ENCODE data around the gene HNF4A.

Gene HNF4A

DNA sequence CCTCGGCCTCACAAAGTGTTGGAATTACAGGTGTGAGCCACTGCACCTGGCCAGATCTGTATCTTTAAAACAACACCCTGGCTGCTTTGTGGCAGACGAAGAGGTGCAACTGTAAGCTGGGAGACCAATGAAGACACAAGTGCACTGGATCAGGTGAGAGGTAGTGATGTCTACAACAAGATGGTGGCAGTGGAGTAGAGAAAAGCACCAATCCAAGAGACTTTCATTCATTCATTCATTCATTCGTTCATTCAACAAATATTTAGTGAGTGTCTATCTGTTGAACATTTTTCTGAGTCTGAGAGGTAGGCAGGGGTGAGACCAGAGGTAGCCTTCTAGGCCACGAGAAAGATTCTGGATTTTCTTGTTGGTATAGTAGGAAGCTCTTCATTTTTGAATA is 83.3 kb downstream of the HNF4A start:
- Mint-ChIP-seq H3K4me3 (no peak overlapping the region), H3K27me3 (ENCODE audit: low read depth) (peaks cover 16% of the 10 kb centered on the region), H3K9me3 (no peaks in the 10 kb centered on the region), H3K36me3 (ENCODE audit: low read depth) (no peaks in the 10 kb centered on the region), H3K27ac (no peak overlapping the region), H3K4me1 (no peaks in the 10 kb centered on the region)
- TF ChIP-seq, protein P1, sequence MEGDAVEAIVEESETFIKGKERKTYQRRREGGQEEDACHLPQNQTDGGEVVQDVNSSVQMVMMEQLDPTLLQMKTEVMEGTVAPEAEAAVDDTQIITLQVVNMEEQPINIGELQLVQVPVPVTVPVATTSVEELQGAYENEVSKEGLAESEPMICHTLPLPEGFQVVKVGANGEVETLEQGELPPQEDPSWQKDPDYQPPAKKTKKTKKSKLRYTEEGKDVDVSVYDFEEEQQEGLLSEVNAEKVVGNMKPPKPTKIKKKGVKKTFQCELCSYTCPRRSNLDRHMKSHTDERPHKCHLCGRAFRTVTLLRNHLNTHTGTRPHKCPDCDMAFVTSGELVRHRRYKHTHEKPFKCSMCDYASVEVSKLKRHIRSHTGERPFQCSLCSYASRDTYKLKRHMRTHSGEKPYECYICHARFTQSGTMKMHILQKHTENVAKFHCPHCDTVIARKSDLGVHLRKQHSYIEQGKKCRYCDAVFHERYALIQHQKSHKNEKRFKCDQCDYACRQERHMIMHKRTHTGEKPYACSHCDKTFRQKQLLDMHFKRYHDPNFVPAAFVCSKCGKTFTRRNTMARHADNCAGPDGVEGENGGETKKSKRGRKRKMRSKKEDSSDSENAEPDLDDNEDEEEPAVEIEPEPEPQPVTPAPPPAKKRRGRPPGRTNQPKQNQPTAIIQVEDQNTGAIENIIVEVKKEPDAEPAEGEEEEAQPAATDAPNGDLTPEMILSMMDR (IDR thresholded peaks at IDR 0.05; ENCODE audit: unreplicated experiment in 3 of 3), result no peak

DNA sequence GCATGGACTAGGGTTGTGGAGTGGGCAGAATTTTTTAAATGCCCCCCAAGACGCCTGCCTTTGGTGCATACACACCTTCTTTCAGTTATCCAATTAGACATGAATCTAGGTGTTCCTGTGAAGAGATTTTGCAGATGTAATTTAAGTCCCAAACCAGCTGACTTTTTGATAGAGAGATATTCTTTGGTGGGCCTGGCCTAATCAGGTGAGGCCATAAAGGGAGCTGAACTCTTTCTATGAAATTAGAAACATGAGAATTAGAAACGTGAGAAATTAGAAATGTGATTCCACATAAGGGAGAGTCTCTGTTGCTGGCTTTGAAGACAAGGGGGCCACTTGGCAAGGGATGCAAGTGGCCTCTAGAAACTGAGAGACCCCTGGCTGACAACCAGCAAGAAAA is 83.8 kb downstream of the HNF4A start:
- H3K27ac Mint-ChIP-seq, result no peak overlapping the region
- H3K36me3 Mint-ChIP-seq (ENCODE audit: low read depth), result no peaks in the 10 kb centered on the region
- TF ChIP-seq, protein P1 (IDR thresholded peaks at IDR 0.05; ENCODE audit: unreplicated experiment in 3 of 3), result no peak
- H3K4me3 Mint-ChIP-seq, result no peak overlapping the region
- H3K27me3 Mint-ChIP-seq (ENCODE audit: low read depth), result peaks cover 16% of the 10 kb centered on the region
- H3K4me1 Mint-ChIP-seq, result no peaks in the 10 kb centered on the region
- no peaks in the 10 kb centered on the region for H3K9me3 Mint-ChIP-seq

DNA sequence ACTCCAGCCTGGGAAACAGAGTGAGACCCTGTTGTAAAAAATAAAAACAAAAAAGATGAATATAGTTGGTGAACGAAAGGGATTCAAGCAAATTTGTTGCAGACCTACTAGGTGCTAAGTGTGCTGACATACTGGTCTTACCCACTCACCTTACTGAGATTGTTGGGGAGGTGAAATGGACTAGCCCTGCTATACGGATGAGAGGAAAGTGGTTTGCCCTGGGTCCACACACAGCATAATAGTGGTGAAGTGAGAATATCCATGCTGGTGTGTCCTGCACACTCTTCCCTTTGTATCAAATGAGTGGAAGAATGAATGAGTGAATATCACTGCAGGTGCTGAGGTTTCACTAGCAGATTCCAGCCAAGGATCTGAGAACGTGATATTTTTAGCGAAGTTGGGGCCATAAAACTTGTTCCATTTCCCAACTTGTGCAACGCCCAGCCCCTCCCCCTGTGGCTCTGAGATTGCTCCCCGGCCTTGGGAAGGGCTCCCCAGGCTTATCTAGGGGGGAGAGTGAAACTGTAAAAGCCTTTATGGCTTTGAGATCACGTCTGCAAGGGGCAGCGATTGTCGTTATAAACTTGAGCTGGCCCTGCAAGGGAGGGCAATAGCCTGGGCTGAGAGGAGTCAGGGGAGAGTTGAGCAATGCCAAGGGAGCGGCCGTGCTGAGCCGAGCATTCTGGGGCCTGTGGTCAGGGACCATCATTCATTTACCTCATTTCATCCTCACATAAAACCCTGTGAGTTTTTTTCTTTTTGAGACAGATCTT is 87.0 kb downstream of the HNF4A start:
- peaks cover 16% of the 10 kb centered on the region for H3K27me3 Mint-ChIP-seq (ENCODE audit: low read depth)
- no peaks in the 10 kb centered on the region for H3K9me3 Mint-ChIP-seq
- H3K4me1 Mint-ChIP-seq, result no peaks in the 10 kb centered on the region
- TF ChIP-seq, protein P1 (IDR thresholded peaks at IDR 0.05; ENCODE audit: unreplicated experiment in 3 of 3), result no peak
- H3K36me3 Mint-ChIP-seq (ENCODE audit: low read depth), result no peaks in the 10 kb centered on the region
- H3K4me3 Mint-ChIP-seq, result no peak overlapping the region
- H3K27ac Mint-ChIP-seq, result no peak overlapping the region

DNA sequence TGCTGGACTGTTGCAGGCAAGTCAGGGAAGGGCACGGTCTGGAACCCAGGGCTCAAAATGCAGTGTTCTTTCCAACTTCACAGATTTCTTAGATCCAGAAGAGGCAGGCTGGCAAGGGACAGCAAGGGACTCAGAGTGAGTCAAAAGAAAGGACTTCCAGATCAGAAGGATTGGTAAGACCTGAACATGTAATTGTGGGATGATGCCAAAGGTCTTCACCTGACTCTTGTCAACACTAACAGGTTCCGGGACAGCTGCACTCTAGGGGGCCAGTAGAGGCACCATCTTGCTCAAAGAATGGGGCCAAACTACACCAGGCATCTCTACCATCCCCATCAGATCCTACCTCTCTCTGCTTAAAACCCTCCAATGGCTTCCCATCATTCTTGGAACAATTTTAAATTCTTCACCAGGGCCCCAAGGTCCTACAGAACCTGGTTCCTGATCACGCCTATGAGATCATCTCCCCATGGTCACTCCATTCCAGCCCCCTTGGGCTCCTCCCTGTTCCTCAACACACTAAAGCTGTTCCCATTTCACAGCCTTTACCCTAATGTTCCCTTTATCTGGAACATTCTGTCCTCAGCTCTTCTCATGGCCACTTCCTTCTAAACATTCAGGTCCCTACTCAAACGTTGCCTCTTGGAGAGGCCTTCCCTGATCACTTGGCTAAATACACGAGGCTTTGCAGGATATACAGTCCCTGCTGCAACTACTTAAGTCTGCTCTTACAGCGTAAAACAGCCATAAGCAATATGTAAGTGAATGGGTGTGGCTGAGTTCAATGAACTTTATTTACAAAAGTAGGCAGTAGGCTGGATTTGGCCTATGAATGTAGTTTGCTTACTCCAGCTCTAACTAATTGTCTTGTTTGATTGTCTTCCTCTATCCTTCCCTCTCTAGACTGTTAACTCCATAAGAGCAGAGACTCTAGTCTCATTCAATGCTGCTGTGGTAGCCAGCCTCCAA is 90.5 kb downstream of the HNF4A start:
- H3K4me1 Mint-ChIP-seq, result no peaks in the 10 kb centered on the region
- H3K4me3 Mint-ChIP-seq, result no peak overlapping the region
- H3K27ac Mint-ChIP-seq, result no peak overlapping the region
- no peaks in the 10 kb centered on the region for H3K9me3 Mint-ChIP-seq
- H3K36me3 Mint-ChIP-seq (ENCODE audit: low read depth), result no peaks in the 10 kb centered on the region
- TF ChIP-seq, protein P1 (IDR thresholded peaks at IDR 0.05; ENCODE audit: unreplicated experiment in 3 of 3), result no peak
- H3K27me3 Mint-ChIP-seq (ENCODE audit: low read depth), result peaks cover 21% of the 10 kb centered on the region

DNA sequence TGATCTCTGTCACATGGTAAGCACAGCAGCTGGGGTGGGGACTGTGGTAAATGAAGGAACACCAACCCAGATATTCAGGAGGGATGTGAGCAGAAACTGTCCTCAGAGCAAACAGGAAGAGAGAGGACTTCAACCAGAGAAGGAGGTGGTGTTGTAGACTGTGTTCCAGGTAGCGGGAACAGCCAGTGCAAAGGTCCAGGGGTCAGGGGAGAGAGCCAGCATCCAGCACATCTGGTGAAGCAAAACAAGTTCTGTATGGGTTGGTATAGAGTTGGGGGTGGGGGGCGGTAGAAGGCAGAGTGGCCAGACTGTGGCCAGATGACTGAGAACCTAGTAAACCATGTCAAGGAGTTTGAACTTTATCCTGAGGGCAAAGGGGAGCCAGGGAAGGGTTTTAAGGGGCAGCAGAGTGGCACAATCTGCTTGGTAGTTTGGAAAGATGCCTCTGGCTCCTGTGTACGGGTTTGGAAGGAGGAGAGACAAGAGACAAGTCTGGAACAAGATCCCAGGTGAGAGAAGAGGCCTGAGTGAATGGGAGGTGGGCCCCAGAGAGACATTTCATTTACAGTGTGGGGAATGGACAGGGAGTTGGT is 92.4 kb downstream of the HNF4A start:
- peaks cover 9% of the 10 kb centered on the region for H3K27me3 Mint-ChIP-seq (ENCODE audit: low read depth)

More for the DNA sequence above, 92.4 kb downstream of the HNF4A start:
- H3K36me3 Mint-ChIP-seq (ENCODE audit: low read depth), result no peaks in the 10 kb centered on the region
- H3K9me3 Mint-ChIP-seq, result no peaks in the 10 kb centered on the region
- TF ChIP-seq, protein P1 (IDR thresholded peaks at IDR 0.05; ENCODE audit: unreplicated experiment in 3 of 3), result no peak
- H3K27ac Mint-ChIP-seq, result no peak overlapping the region
- no peaks in the 10 kb centered on the region for H3K4me1 Mint-ChIP-seq
- no peak overlapping the region for H3K4me3 Mint-ChIP-seq
